Gastrocnemius medialis (tissue), 4 donors: ENCODE data around the gene MRPL16.
"Not testable (repeated sequence)": the region's sequence is repeated elsewhere in the genome, so short reads cannot be mapped to it uniquely, and the experiment has no call there.

Source experiments
- CTCF ChIP-seq, 5 experiments: fragments of 450-650 bp in 3 of 5; fragments of 200-600 bp in 2 of 5; sonication (generic) in 2 of 5; IDR thresholded peaks in 4 of 5; conservative IDR thresholded peaks in 1 of 5; 1 replicate in 4 of 5; 2 replicates in 1 of 5; pipeline ENCODE4 v1.5.1; 2016 to 2019; ENCODE audit warnings: antibody characterized with exemption in 5 of 5, mild to moderate bottlenecking in 3 of 5, moderate library complexity in 3 of 5
- POLR2A ChIP-seq, 2 donors: fragments of 450-650 bp; IDR thresholded peaks; one replicate each; pipeline ENCODE4 v1.6.1; 2017; ENCODE audit warnings: antibody characterized with exemption in 2 of 2, mild to moderate bottlenecking in 2 of 2, moderate library complexity in 2 of 2

GRCh38 chr11:59849551-59849950 is 39.0 kb upstream of the MRPL16 start:
- not testable (repeated sequence) for TF ChIP-seq CTCF (IDR thresholded peaks at IDR 0.05 in 4 of 5, conservative IDR thresholded peaks at IDR 0.05 in 1 of 5); POLR2A (IDR thresholded peaks at IDR 0.05)
